ENCODE results near the gene FAM193A.
"Not testable (repeated sequence)": the region's sequence is repeated elsewhere in the genome, so short reads cannot be mapped to it uniquely, and the experiment has no call there.

Gene FAM193A

DNA sequence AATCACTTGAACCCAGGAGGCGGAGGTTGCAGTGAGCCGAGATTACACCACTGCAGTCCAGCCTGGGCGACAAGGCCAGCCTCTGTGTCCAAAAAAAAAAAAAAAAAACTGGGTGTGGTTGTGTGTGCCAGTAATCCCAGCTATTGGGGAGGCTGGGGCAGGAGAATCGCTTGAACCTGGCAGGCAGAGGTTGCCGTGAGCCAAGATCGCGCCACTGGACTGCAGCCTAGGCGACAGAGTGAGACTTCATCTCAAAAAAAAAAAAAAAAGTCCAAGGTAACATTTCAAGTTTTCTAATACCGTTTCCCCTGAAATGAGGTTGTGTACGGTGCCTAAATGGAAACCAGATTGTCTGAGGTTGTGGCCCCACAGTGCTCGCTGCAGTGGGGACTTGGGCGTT, 35.6 kb downstream of the FAM193A start:
- no peak for DNase-seq (ENCODE audit: extremely low read depth in 1 of 2, low read depth in 1 of 2)

DNA sequence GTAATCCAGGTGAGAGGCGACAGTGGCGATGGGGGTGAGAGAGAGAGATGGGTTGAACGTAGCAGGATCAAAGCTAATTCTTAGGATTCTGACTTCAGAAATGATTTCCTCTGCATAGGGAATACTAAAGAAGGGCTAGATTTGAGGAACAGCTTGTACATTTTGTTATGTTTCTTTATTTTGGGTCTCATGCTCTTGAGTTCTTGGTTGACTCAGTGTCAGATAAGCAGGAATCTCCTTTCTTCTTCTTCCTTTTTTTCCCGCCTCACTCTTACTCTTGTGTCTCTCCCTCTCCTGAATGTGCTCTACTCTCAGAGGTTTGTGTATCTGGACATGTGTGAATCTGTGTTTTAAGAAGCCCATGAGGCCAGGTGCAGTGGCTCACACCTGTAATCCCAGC, 36.4 kb downstream of the FAM193A start:
- no peak for DNase-seq (ENCODE audit: extremely low read depth in 1 of 2, low read depth in 1 of 2)

DNA sequence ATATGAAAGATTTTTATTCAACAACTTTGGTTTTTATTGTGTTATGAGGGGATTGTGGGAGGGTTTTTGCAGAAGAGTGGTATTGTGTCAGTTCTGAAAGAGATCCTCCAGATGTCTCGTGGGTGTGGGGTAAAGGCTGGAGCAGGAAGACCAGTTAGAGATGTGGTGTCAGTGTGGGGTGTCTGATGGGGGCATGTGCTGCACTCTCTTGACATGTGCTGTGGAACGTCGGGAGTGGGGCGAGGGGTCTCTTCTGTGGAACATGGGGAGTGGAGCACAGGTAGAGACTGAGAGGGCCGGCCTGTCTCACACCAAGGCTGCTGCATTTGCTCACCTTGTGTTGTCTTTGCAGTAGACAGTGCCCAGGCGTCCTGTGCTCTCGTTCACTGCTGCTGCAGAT, 37.6 kb downstream of the FAM193A start:
- DNase-seq (ENCODE audit: extremely low read depth in 1 of 2, low read depth in 1 of 2), result no peak

- no peak for DNase-seq (ENCODE audit: extremely low read depth in 1 of 2, low read depth in 1 of 2)
Measured at GRCh38 chr4:2574863-2575262, 38.4 kb downstream of the FAM193A start.

DNA sequence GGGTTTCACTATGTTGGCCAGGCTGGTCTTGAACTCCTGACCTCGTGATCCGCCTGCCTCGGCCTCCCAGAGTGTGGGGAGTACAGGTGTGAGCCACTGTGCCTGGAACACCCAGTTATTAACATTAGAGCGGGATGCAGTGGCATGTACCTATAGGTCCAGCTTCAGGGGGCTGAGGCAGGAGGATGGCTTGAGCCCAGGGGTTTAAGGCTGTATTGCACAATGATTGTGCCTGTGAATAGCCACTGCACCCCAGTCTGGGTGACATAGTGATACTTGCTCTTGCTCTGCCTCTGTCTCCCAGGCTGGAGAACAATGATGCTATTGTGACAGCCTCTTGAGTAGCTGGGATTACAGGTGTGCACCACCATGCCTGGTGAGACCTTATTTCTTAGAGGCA, 39.8 kb downstream of the FAM193A start:
- no peak for DNase-seq (ENCODE audit: extremely low read depth in 1 of 2, low read depth in 1 of 2)

DNA sequence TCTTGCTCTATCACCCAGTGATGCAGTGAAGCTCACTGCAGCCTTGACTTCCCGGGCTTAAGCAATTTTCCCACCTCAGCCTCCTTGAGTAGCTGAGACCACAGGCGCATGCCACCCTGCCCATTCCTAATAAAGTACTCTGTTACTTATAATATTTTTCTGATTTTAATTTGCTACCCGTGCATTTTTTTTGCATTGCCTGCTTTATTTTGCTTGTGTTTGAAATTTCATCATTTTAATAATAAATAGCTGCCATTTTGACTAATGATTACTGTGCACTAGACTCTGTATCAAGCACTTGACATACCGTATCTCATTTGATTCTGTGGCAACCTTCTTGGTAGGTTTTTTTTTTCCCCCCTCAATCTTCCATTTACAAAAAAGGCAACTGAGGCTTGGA, 41.7 kb downstream of the FAM193A start:
- no peak for DNase-seq (ENCODE audit: extremely low read depth in 1 of 2, low read depth in 1 of 2)

GRCh38 chr4:2579910-2580309, 43.5 kb downstream of the FAM193A start:
- DNase-seq (ENCODE audit: extremely low read depth in 1 of 2, low read depth in 1 of 2), result no peak

GRCh38 chr4:2583092-2583491, 46.6 kb downstream of the FAM193A start:
- DNase-seq (ENCODE audit: extremely low read depth in 1 of 2, low read depth in 1 of 2), result no peak

DNA sequence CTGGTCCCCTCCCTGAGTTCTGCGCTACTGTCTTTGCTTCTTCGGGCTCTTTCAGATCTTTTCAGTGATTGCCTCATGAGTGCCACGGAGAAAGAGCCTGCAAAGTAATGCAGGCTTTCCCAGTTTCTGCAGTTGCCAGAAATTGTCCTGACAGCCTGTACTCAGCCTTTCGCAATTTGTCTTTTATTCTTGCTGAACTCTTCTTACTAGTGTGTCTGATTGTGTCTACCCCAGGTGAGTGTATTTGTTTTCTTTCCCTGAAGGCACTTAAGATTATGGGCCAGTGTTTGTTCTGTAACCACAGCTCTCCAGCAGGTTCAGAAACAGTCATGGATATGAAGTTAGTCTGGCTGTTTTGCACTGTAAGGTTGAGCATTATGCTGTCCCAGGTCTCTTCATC, 47.1 kb downstream of the FAM193A start:
- DNase-seq (ENCODE audit: extremely low read depth in 1 of 2, low read depth in 1 of 2), result no peak

DNA sequence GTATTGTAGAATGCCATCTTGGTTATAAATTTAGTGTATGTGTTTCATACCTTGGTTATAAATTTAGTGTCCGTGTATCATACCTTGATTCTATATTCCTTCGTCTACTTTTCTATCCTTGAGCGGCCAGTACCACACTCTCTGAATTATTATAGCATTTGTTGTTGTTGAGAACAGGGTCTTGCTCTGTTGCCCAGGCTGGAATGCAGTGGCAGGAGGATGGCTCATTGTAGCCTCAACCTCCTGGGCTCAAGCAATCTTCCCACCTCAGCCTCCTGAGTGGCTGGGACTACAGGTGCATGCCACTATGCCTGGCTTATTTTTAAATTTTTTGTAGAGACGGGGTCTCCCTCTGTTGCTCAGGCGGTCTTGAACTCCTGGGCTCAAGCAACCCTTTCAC, 50.1 kb downstream of the FAM193A start:
- no peak for DNase-seq (ENCODE audit: extremely low read depth in 1 of 2, low read depth in 1 of 2)

DNA sequence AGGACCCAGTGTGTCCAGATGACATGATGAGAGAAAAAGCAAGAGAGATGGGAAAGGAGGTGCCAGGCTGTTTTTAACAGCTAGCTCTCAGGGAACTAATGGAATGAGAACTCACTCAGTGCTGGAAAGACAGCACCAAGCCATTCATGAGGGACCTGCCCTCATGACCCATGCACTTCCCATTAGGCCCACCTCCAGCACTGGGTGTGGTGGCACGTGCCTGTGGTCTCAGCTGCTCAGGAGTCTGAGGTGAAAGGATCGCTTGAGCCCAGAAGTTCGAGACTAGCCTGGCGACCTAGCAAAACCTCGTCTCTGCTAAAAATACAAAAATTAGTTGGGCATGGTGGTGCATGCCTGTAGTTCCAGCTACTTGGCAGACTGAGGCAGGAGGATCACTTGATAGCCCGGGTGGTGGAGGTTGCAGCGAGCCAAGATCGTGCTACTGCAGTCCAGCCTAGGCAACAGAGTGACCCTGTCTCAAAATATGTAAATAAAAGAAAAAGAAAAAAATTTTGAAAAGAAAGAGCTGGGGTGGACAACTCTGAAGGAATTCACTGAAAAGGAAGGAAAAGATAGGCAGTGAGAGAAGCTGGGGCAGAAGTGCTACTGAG, 50.9 kb downstream of the FAM193A start:
- DNase-seq (ENCODE audit: extremely low read depth in 1 of 2, low read depth in 1 of 2), result no peak

- no peak for DNase-seq (ENCODE audit: extremely low read depth in 1 of 2, low read depth in 1 of 2)
Measured at GRCh38 chr4:2588259-2588658, 51.8 kb downstream of the FAM193A start.

DNA sequence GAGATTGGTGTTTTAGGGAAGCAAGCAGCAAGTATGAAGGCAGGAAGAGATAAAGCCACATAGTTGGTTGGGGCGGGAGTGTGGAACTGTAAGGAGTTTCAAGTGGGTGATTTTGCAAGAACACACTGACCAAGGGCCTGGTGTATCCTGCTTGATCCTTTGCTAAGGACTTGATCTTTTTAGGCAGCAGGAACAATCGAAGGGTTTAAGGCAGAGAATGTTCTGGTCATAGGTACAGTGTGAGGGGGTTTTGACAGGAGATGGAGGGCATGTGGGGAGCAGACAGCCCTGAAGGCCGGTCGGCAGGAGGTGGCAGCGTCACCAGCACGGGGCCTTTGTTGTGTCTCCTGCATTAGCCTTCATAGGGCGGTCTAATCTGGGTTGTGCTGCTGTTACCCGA, 54.7 kb downstream of the FAM193A start:
- no peak for DNase-seq (ENCODE audit: extremely low read depth in 1 of 2, low read depth in 1 of 2)

DNA sequence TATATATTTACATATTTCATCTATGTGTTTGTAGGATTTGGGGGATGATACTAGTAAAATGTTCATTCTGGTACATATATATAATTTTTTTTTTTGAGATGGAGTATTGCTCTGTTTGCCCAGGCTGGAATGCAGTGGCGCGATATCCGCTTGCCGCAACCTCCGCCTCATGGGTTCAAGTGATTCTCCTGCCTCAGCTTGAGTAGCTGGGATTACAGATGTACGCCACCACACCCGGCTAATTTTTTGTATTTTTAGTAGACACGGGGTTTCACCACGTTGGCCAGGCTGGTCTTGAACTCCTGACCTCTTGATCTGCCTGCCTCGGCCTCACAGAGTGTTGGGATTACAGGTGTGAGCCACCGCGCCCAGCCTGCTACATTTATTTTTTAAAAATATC, 55.6 kb downstream of the FAM193A start:
- DNase-seq (ENCODE audit: extremely low read depth in 1 of 2, low read depth in 1 of 2), result not testable (repeated sequence)

- DNase-seq (ENCODE audit: extremely low read depth in 1 of 2, low read depth in 1 of 2), result no peak
Measured at GRCh38 chr4:2592572-2592971, 56.1 kb downstream of the FAM193A start.

DNA sequence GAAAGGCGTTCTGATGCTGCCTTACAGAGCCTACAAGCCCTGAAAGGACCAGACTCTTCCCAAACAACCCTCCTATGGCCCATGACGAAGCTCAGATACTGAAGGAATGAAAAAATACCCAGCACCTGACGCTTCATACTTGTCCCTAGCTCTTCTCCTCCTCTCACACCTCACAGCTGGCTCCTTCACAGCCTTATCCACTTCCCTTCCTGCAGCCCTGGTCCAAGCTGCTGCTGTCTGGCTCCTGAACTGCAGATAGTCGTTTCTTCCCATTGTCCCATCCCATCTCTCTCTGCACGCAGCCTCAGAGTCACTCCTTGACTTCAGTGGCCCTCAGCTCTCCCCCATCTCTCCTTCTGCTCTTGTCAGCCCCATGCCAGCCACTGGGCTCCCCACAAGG, 56.6 kb downstream of the FAM193A start:
- no peak for DNase-seq (ENCODE audit: extremely low read depth in 1 of 2, low read depth in 1 of 2)

- DNase-seq (ENCODE audit: extremely low read depth in 1 of 2, low read depth in 1 of 2), result no peak
Measured at GRCh38 chr4:2595436-2595835, 59.0 kb downstream of the FAM193A start.

- no peak for DNase-seq (ENCODE audit: extremely low read depth in 1 of 2, low read depth in 1 of 2)
Measured at GRCh38 chr4:2595952-2596552, 59.6 kb downstream of the FAM193A start.

DNA sequence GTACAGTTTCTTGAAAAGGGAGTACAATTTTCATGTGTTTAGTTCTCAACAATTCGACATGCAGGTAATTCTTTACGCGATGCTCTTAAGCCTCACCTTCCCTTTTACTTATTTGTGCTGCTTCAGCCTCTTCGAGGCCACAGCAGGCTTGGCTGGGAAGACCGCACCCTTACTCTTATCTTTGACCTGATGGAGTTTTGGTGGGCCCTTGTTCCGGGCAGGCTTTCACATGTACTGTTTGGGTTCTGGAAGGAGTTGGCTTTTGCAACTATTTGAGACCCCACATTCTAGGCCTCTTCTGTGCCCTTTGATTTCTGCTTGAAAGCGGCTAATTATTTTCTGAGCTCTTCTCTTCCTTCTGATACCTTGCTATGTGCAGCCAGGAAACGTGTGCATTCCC, 60.2 kb downstream of the FAM193A start:
- DNase-seq (ENCODE audit: extremely low read depth in 1 of 2, low read depth in 1 of 2), result no peak

DNA sequence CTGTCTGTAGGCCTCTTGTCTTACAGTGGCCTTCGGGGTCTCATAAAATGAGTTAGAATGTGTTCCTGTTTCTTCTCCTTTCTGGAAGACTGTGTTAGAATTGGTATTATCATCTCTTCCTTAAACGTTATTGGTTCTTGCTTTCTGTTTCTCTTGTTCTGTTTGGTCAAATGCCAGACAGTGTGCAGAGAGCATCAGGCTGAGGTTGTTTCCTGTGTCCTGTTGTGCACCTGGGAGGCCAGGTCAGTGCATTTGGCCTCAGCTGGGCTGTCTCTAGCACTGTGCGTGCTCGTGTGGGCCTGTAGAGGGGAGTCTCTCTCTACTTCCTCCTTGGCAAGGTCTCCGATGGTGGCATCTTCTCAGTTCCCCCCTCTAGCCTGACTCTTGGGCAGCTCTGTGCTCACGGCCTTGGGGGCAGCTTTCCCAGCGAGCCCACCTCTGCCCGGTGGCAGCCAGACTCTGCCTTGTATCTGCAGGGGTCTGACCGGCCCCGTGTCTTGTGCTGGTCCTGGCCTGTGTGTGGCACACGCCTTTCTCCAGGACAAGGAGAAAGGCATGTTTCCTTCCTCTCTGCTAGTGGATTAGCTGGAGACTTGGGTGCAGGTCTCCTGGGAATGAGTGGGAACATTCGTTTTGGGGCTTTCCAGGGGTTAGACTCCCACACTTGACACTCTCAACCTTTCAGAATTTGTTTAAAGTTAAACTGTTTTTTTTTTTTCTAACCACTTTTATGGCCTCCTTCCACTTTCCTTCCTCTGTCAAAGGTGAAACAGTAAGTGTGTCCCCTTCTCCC, 62.3 kb downstream of the FAM193A start:
- no peak for DNase-seq (ENCODE audit: extremely low read depth in 1 of 2, low read depth in 1 of 2)

DNA sequence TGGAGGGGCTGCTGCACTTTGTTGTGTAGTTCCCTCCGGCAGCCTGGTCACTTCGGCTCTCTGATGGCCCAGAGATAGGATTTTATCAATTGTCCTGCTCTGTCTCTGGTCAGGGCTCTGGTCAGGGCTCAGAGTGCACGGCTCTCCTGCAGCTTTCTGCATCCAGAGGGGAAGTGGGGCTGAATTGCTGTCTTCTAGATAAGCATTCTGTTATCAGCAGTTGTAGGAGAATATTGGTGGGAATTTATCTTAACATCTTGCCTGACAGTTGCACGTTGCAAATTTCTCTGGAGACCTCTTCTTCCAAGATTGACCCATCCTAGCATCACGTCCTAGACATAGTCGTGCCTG, 62.8 kb downstream of the FAM193A start:
- DNase-seq (ENCODE audit: extremely low read depth in 1 of 2, low read depth in 1 of 2), result no peak

DNA sequence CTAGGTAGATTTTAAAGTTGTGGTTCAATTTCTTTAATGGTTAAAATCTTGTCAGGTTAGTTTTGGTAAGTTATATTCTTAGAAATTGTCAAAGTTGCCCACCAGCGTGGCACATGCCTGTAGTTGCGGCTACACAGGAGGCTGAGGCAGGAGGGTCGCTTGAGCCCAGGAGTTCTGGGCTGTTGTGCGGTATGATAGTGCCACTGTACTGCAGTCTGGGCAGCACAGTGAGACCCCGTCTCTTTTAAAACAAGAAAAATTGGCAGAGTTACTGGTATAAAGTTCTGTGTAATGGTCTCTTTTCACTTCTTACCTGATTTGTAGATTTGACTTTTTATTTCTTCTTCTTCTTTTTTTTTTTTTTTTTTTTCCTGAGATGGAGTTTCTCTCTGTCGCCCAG, 64.4 kb downstream of the FAM193A start:
- no peak for DNase-seq (ENCODE audit: extremely low read depth in 1 of 2, low read depth in 1 of 2)
